ENCODE measurements around the gene TLR6. TPM values are rescaled to one million over a fixed set of nuclear protein-coding genes. Genes with fewer than 3 reads are reported as not detected.

Gene TLR6
- total and polyA plus RNA-seq, 2 donors (not counting 1 experiment from before 2014, with no cell fraction given): 10.0 to 60.6 TPM

DNA sequence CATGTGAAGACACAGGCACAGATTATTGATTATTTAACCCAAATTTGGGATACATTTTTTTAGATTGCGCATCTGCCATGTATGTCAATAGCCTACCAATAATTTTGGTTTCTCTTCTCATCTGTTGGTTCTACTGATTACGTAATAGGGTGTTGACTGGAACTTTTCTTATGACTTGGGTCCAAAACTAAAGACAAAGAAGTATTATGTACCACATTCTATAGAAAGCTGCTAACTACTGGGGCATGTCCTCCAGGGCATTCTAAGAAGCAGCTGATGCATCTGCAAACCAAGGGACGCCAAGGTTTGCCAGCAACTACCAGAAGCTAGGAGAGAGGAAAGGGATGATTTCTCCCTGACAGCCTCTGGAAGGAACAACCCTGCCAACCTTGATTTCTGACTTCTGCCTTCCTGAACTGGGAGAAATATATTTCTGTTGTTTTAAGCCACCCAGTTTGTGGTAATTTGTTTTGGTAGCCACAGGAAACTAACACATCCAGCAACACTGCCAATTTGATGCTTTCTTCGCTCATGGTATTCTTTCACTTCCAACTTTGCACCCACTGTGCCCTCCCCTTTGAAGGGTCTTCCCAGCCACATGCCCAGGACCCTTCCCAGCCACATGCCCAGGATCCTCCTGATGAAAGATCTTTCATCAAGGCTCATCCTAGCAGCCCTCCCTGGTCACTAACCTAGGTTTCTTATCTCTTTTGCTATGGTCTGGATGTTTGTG, 36.1 kb downstream of the TLR6 start:
- Mint-ChIP-seq H3K4me1 (peaks cover 46% of the 10 kb centered on the region), H3K4me3 (peak overlapping the region; percentile 73)

More for the DNA sequence above, 36.1 kb downstream of the TLR6 start:
- intact Hi-C loops (cut with micrococcal nuclease): no loop called here
- Histone ChIP-seq H3K4me2 (replicated peaks; ENCODE audit: low read depth, low read length, poor library complexity, severe bottlenecking) (peak overlapping the region; percentile 48), H3K9ac (ENCODE audit: low read length) (no peak overlapping the region), H3K79me2 (ENCODE audit: control insufficient read depth, insufficient read depth, low read length) (peaks cover 63% of the 10 kb centered on the region), H3K4me1 (ENCODE audit: control insufficient read depth in 2 of 2, insufficient read depth in 2 of 2, low read length in 2 of 2) (peaks cover 42 to 47% of the 10 kb centered on the region in 2 donors), H3K4me3 (ENCODE audit: control extremely low read depth in 1 of 5, extremely low read depth in 1 of 5, insufficient read depth in 1 of 5, low read depth in 2 of 5, low read length in 4 of 5) (no peak overlapping the region), H3K27me3 (replicated peaks in 1 of 4; ENCODE audit: control extremely low read depth in 1 of 4, control insufficient read depth in 3 of 4, insufficient read depth in 4 of 4, low read length in 3 of 4) (no peaks in the 10 kb centered on the region), H3K36me3 (replicated peaks in 1 of 2; ENCODE audit: control extremely low read depth in 1 of 2, control insufficient read depth in 1 of 2, extremely low read depth in 1 of 2, insufficient read depth in 2 of 2, low read length in 1 of 2) (peaks cover 0 to 16% of the 10 kb centered on the region in 2 experiments), H3K9me3 (ENCODE audit: control extremely low read depth in 1 of 3, control insufficient read depth in 2 of 3, insufficient read depth in 1 of 3, low read length in 2 of 3) (peaks cover 0 to 15% (median 15%) of the 10 kb centered on the region in 3 donors), H4K20me1 (ENCODE audit: control insufficient read depth, insufficient read depth, low read length, poor library complexity, severe bottlenecking) (no peaks in the 10 kb centered on the region), H3K27ac (ENCODE audit: low read length in 2 of 2) (peak overlapping the region; percentile 4 to 84), H2AFZ (ENCODE audit: insufficient read depth, low read depth, low read length, poor library complexity, severe bottlenecking) (peak overlapping the region; percentile 0)
- DNase-seq (peak; percentile 29), ATAC-seq (ENCODE audit: low read depth) (no peak)
- H3K27me3 Mint-ChIP-seq: no peaks in the 10 kb centered on the region
- 60% methylated on average over 3 of the region's 4 CpGs for WGBS (ENCODE audit: insufficient coverage)
- TF ChIP-seq EZH2 (IDR thresholded peaks at IDR 0.05; ENCODE audit: borderline replicate concordance, insufficient read depth, low read depth, low read length, poor library complexity, severe bottlenecking): no peak
- TF ChIP-seq, protein P1, sequence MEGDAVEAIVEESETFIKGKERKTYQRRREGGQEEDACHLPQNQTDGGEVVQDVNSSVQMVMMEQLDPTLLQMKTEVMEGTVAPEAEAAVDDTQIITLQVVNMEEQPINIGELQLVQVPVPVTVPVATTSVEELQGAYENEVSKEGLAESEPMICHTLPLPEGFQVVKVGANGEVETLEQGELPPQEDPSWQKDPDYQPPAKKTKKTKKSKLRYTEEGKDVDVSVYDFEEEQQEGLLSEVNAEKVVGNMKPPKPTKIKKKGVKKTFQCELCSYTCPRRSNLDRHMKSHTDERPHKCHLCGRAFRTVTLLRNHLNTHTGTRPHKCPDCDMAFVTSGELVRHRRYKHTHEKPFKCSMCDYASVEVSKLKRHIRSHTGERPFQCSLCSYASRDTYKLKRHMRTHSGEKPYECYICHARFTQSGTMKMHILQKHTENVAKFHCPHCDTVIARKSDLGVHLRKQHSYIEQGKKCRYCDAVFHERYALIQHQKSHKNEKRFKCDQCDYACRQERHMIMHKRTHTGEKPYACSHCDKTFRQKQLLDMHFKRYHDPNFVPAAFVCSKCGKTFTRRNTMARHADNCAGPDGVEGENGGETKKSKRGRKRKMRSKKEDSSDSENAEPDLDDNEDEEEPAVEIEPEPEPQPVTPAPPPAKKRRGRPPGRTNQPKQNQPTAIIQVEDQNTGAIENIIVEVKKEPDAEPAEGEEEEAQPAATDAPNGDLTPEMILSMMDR (IDR thresholded peaks at IDR 0.05): no peak
- ChIA-PET POLR2A (no interaction called here), CTCF (interaction anchor here (1.0 to 2.7 kb wide), 5 partner anchors 15 to 59 kb away, joined by 3 to 9 read pairs (median 4); no protein-coding TSS in a partner anchor)
- peak overlapping the region; percentile 87 for H3K27ac Mint-ChIP-seq
- peaks cover 7% of the 10 kb centered on the region for H3K9me3 Mint-ChIP-seq (ENCODE audit: insufficient read depth)
